HL-60/S4 treated with phorbol 12-myristate 13-acetate at 8.2 ng/mL for 4 days and 3 days (cell line): ENCODE data around the gene GPNMB.
"Not testable (repeated sequence)": the region's sequence is repeated elsewhere in the genome, so short reads cannot be mapped to it uniquely, and the experiment has no call there.

Experiments
- in situ Hi-C: fragments of 300-500 bp; cut with MboI; formaldehyde crosslinking; loops from 2 replicates; pipeline ENCODE4 v1.15.0; 2022; ENCODE audit warnings: low sequenced_read_pairs

Gene GPNMB

GRCh38 chr7:23298141-23298881 is 51.7 kb downstream of the GPNMB start:
- in situ Hi-C loops, result no loop called here

GRCh38 chr7:23298885-23299769 is 52.6 kb downstream of the GPNMB start, which contains the start of gene MALSU1:
TSS of gene MALSU1 (plus strand) at chr7:23299339. CDS start at chr7:23299353, 14 bp downstream.
- in situ Hi-C loops, result no loop called here

- in situ Hi-C loops, result no loop called here
Observed at GRCh38 chr7:23299770-23300300, 53.3 kb downstream of the GPNMB start.

- in situ Hi-C loops, result no loop called here
Observed at GRCh38 chr7:23306936-23307521, 60.5 kb downstream of the GPNMB start.

GRCh38 chr7:23308754-23309153 is 62.2 kb downstream of the GPNMB start:
- in situ Hi-C loops, result no loop called here

GRCh38 chr7:23312141-23312540 is 65.6 kb downstream of the GPNMB start:
- in situ Hi-C loops, result not testable (repeated sequence)

GRCh38 chr7:23315366-23315765 is 68.8 kb downstream of the GPNMB start:
- in situ Hi-C loops, result no loop called here
